GM23338 (cell line): ENCODE measurements around the gene ADORA1. TPM values are rescaled to one million over a fixed set of nuclear protein-coding genes. Genes with fewer than 3 reads are reported as not detected.

Experiments
- ATAC-seq: fragments of 200-7000 bp; cut with Tn5 transposase; 3 replicates; pipeline ENCODE4 v1.9.1; 2020
- DNase-seq: peaks from one replicate; pipeline ENCODE4 v3.0.0-alpha.2; 2015; ENCODE audit warnings: low spot score
- H2AFZ ChIP-seq: fragments of 200-600 bp; sonication (generic); 2 replicates; pipeline ENCODE4 v1.8.0; 2016; ENCODE audit warnings: antibody characterized with exemption, mild to moderate bottlenecking, moderate library complexity
- H3F3A ChIP-seq: fragments of 200-600 bp; sonication (generic); replicated peaks from 2 replicates; pipeline ENCODE4 v1.8.0; 2017; ENCODE audit warnings: antibody characterized with exemption, mixed run types, low read depth
- H3K27ac ChIP-seq: fragments of 200-600 bp; sonication (generic); 2 replicates; pipeline ENCODE4 v1.6.1; 2016; ENCODE audit warnings: low read depth
- H3K27me3 ChIP-seq: fragments of 200-600 bp; sonication (generic); 2 replicates; pipeline ENCODE4 v1.8.0; 2016; ENCODE audit warnings: mild to moderate bottlenecking, mixed run types, moderate library complexity; ENCODE audit not compliant: insufficient read depth
- H3K36me3 ChIP-seq: fragments of 200-600 bp; sonication (generic); 2 replicates; pipeline ENCODE4 v1.8.0; 2016; ENCODE audit warnings: mild to moderate bottlenecking; ENCODE audit not compliant: insufficient read depth
- H3K4me1 ChIP-seq: fragments of 200-600 bp; sonication (generic); 2 replicates; pipeline ENCODE4 v1.8.0; 2016; ENCODE audit warnings: mild to moderate bottlenecking, moderate library complexity; ENCODE audit not compliant: insufficient read depth
- H3K4me2 ChIP-seq: fragments of 200-600 bp; sonication (generic); 2 replicates; pipeline ENCODE4 v1.7.1; 2017; ENCODE audit warnings: mixed run types
- H3K4me3 ChIP-seq: fragments of 200-600 bp; sonication (generic); 2 replicates; pipeline ENCODE4 v1.6.1; 2016; ENCODE audit warnings: mixed run types
- H3K79me2 ChIP-seq: fragments of 200-600 bp; sonication (generic); replicated peaks from 2 replicates; pipeline ENCODE4 v1.8.0; 2017; ENCODE audit warnings: mild to moderate bottlenecking; ENCODE audit not compliant: insufficient read depth
- H3K9me2 ChIP-seq: fragments of 200-600 bp; sonication (generic); 2 replicates; pipeline ENCODE4 v1.8.0; 2017; ENCODE audit not compliant: insufficient read depth
- H4K20me1 ChIP-seq: fragments of 200-600 bp; sonication (generic); replicated peaks from 2 replicates; pipeline ENCODE4 v1.8.0; 2017; ENCODE audit warnings: mild to moderate bottlenecking; ENCODE audit not compliant: insufficient read depth
- H3K27ac Mint-ChIP-seq: 2 replicates; pipeline ENCODE4 v1.8.0; 2020; ENCODE audit warnings: inconsistent platforms, mild to moderate bottlenecking, moderate library complexity, mixed read lengths
- H3K27me3 Mint-ChIP-seq: 3 replicates; pipeline ENCODE4 v1.8.0; 2022; ENCODE audit warnings: low read depth, mild to moderate bottlenecking, moderate library complexity, mixed read lengths, inconsistent platforms; ENCODE audit not compliant: insufficient read depth, poor library complexity
- H3K36me3 Mint-ChIP-seq: 3 replicates; pipeline ENCODE4 v1.8.0; 2021; ENCODE audit warnings: low read depth, mild to moderate bottlenecking, inconsistent platforms, moderate library complexity, mixed read lengths
- H3K4me1 Mint-ChIP-seq: 3 replicates; pipeline ENCODE4 v1.8.0; 2020; ENCODE audit warnings: mild to moderate bottlenecking, inconsistent platforms, mixed read lengths
- H3K4me3 Mint-ChIP-seq: 3 replicates; pipeline ENCODE4 v1.8.0; 2021; ENCODE audit warnings: moderate library complexity, mild to moderate bottlenecking, inconsistent platforms, mixed read lengths
- H3K9me3 Mint-ChIP-seq: 3 replicates; pipeline ENCODE4 v1.8.0; 2020; ENCODE audit warnings: moderate library complexity, mild to moderate bottlenecking, inconsistent platforms, mixed read lengths
- CREB1 ChIP-seq: fragments of 250-450 bp; sonication (Bioruptor Pico); IDR thresholded peaks from 2 replicates; pipeline ENCODE4 v1.5.0; 2020; ENCODE audit warnings: low read depth, mild to moderate bottlenecking, moderate library complexity
- CTCF ChIP-seq, 2 experiments: fragments of 200-600 bp in 1 of 2; sonication (generic) in 1 of 2; conservative IDR thresholded peaks; 2 replicates each; pipeline versions ENCODE4 v1.5.1 to v1.6.1; 2016 to 2017; ENCODE audit warnings: antibody characterized with exemption in 2 of 2, low read depth in 2 of 2, mild to moderate bottlenecking in 2 of 2, moderate library complexity in 1 of 2
- JUNB ChIP-seq: IDR thresholded peaks from one replicate; pipeline ENCODE4 v1.6.1; 2016; ENCODE audit warnings: antibody characterized with exemption; ENCODE audit not compliant: unreplicated experiment
- POLR2AphosphoS5 ChIP-seq: IDR thresholded peaks from 2 replicates; pipeline ENCODE4 v1.6.1; 2016; ENCODE audit warnings: antibody characterized with exemption, low read depth
- REST ChIP-seq: IDR thresholded peaks from one replicate; pipeline ENCODE4 v1.6.1; 2018; ENCODE audit warnings: antibody characterized with exemption; ENCODE audit not compliant: unreplicated experiment
- STAT1 ChIP-seq: IDR thresholded peaks from one replicate; pipeline ENCODE4 v1.6.1; 2016; ENCODE audit warnings: antibody characterized with exemption; ENCODE audit not compliant: unreplicated experiment
- polyA plus RNA-seq: library from polyadenylated mRNA; unstranded; fragments of >200 nt; fragmentation: Nextera tagmentation; extraction: Ambion mirVana; gene quantifications from 2 replicates; pipeline ENCODE4 v1.2.1, GENCODE V29; 2016
- total RNA-seq: library from RNA; depleted of rRNA; stranded (reverse); fragments of >200 nt; shearing (Covaris generic); gene quantifications from 2 replicates; pipeline ENCODE4 v1.2.3, GENCODE V29; 2014
- TF ChIP-seq, protein P1 (sequence below): fragments of 250-450 bp; sonication (Bioruptor Pico); IDR thresholded peaks from 2 replicates; pipeline ENCODE4 v1.5.0; 2020; ENCODE audit warnings: mild to moderate bottlenecking, moderate library complexity

Gene ADORA1
- total and polyA plus RNA-seq, 2 experiments from 2014 or later, result 0.63 to 1.8 TPM

DNA sequence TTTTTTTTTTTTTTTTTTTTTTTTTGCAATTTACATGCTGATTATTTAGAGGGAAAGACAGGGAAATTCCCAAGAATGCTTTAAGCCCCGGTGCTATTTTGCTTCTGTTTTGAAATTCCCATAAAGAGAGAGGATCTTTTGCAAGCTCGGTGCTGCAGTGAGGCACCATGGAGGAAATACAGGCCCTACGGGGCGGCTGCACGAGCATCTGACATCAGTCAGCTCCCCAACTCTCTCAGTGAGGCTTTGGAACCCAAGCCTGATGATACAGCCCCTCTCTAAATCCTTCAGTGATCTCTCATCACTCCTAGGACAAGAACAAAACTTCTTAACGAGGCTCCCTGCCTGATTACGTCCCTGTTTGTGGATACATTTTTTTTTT, 59.8 kb downstream of the ADORA1 start (continued):
- TF ChIP-seq REST, result no peak
- no peak for TF ChIP-seq JUNB
- TF ChIP-seq CTCF (conservative IDR thresholded peaks at IDR 0.05; ENCODE audit: low read depth in 2 of 2), result no peak
- TF ChIP-seq CREB1, result no peak
- no peak for TF ChIP-seq POLR2AphosphoS5

- Histone ChIP-seq H3K4me1 (peaks cover 17% of the 10 kb centered on the region), H3K4me3 (no peak overlapping the region), H4K20me1 (no peaks in the 10 kb centered on the region), H3K27me3 (no peaks in the 10 kb centered on the region), H3K79me2 (no peaks in the 10 kb centered on the region), H3K9me2 (0 out of 2 replicates have a peak, but pooled peaks cover 5% of the 10 kb centered on the region), H3K27ac (no peak overlapping the region), H3K36me3 (no peaks in the 10 kb centered on the region), H3F3A (no peaks in the 10 kb centered on the region), H2AFZ (peak overlapping the region; percentile 98), H3K4me2 (0 out of 2 replicates have a peak overlapping the region, but pooled peaks have one; percentile 66)
- H3K4me1 Mint-ChIP-seq, result peaks cover 33% of the 10 kb centered on the region
- no peak for ATAC-seq
- no peaks in the 10 kb centered on the region for H3K9me3 Mint-ChIP-seq
- no peaks in the 10 kb centered on the region for H3K36me3 Mint-ChIP-seq
- H3K27me3 Mint-ChIP-seq, result no peaks in the 10 kb centered on the region
- no peak overlapping the region for H3K4me3 Mint-ChIP-seq
- DNase-seq, result no peak
- H3K27ac Mint-ChIP-seq, result no peak overlapping the region
- TF ChIP-seq, protein P1, sequence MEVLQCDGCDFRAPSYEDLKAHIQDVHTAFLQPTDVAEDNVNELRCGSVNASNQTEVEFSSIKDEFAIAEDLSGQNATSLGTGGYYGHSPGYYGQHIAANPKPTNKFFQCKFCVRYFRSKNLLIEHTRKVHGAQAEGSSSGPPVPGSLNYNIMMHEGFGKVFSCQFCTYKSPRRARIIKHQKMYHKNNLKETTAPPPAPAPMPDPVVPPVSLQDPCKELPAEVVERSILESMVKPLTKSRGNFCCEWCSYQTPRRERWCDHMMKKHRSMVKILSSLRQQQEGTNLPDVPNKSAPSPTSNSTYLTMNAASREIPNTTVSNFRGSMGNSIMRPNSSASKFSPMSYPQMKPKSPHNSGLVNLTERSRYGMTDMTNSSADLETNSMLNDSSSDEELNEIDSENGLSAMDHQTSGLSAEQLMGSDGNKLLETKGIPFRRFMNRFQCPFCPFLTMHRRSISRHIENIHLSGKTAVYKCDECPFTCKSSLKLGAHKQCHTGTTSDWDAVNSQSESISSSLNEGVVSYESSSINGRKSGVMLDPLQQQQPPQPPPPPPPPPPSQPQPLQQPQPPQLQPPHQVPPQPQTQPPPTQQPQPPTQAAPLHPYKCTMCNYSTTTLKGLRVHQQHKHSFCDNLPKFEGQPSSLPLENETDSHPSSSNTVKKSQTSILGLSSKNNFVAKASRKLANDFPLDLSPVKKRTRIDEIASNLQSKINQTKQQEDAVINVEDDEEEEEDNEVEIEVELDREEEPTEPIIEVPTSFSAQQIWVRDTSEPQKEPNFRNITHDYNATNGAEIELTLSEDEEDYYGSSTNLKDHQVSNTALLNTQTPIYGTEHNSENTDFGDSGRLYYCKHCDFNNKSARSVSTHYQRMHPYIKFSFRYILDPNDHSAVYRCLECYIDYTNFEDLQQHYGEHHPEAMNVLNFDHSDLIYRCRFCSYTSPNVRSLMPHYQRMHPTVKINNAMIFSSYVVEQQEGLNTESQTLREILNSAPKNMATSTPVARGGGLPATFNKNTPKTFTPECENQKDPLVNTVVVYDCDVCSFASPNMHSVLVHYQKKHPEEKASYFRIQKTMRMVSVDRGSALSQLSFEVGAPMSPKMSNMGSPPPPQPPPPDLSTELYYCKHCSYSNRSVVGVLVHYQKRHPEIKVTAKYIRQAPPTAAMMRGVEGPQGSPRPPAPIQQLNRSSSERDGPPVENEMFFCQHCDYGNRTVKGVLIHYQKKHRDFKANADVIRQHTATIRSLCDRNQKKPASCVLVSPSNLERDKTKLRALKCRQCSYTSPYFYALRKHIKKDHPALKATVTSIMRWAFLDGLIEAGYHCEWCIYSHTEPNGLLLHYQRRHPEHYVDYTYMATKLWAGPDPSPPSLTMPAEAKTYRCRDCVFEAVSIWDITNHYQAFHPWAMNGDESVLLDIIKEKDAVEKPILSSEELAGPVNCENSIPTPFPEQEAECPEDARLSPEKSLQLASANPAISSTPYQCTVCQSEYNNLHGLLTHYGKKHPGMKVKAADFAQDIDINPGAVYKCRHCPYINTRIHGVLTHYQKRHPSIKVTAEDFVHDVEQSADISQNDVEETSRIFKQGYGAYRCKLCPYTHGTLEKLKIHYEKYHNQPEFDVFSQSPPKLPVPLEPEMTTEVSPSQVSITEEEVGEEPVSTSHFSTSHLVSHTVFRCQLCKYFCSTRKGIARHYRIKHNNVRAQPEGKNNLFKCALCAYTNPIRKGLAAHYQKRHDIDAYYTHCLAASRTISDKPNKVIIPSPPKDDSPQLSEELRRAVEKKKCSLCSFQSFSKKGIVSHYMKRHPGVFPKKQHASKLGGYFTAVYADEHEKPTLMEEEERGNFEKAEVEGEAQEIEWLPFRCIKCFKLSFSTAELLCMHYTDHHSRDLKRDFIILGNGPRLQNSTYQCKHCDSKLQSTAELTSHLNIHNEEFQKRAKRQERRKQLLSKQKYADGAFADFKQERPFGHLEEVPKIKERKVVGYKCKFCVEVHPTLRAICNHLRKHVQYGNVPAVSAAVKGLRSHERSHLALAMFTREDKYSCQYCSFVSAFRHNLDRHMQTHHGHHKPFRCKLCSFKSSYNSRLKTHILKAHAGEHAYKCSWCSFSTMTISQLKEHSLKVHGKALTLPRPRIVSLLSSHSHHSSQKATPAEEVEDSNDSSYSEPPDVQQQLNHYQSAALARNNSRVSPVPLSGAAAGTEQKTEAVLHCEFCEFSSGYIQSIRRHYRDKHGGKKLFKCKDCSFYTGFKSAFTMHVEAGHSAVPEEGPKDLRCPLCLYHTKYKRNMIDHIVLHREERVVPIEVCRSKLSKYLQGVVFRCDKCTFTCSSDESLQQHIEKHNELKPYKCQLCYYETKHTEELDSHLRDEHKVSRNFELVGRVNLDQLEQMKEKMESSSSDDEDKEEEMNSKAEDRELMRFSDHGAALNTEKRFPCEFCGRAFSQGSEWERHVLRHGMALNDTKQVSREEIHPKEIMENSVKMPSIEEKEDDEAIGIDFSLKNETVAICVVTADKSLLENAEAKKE (CRISPR knock-in tag), result no peak
- TF ChIP-seq REST (no peak), CREB1 (no peak), JUNB (no peak), STAT1 (no peak)
Measured at GRCh38 chr1:203187689-203188264, 60.3 kb downstream of the ADORA1 start.
